HepG2 (cell line): ENCODE data around the gene RNF208. TPM values are rescaled to one million over a fixed set of nuclear protein-coding genes. Genes with fewer than 3 reads are reported as not detected.

ENCODE experiments used
- DNMT1 ChIP-seq: sonication (generic); formaldehyde crosslinking; IDR thresholded peaks from 2 replicates; pipeline ENCODE4 v1.5.1; 2020; ENCODE audit warnings: mild to moderate bottlenecking, missing genetic modification reagents
- GTF3A ChIP-seq: sonication (generic); formaldehyde crosslinking; conservative IDR thresholded peaks from 2 replicates; pipeline ENCODE4 v1.4.0; 2020; ENCODE audit warnings: mild to moderate bottlenecking, missing genetic modification reagents
- HNRNPL ChIP-seq: fragments of 200-400 bp; formaldehyde crosslinking; IDR thresholded peaks from 2 replicates; pipeline ENCODE4 v1.6.1; 2017; ENCODE audit warnings: mild to moderate bottlenecking, low read depth, low read length
- KAT8 ChIP-seq: IDR thresholded peaks from 2 replicates; pipeline ENCODE4 v1.6.1; 2016; ENCODE audit warnings: missing genetic modification reagents, missing compliant biosample characterization
- MIXL1 ChIP-seq: IDR thresholded peaks from 2 replicates; pipeline ENCODE4 v1.6.1; 2016
- NFE2 ChIP-seq: sonication (generic); formaldehyde crosslinking; IDR thresholded peaks from 2 replicates; pipeline ENCODE4 v1.4.0; 2020; ENCODE audit warnings: missing genetic modification reagents
- TCF7L2 ChIP-seq: IDR thresholded peaks from 2 replicates; pipeline ENCODE4 v1.6.1; 2011; ENCODE audit warnings: mild to moderate bottlenecking, low read depth, low read length, moderate library complexity
- ZBTB38 ChIP-seq: sonication (generic); formaldehyde crosslinking; IDR thresholded peaks from 2 replicates; pipeline ENCODE4 v1.5.1; 2020; ENCODE audit warnings: mild to moderate bottlenecking, missing genetic modification reagents
- ZNF230 ChIP-seq: sonication (generic); formaldehyde crosslinking; IDR thresholded peaks from 2 replicates; pipeline ENCODE4 v1.4.0; 2020; ENCODE audit warnings: mild to moderate bottlenecking, missing genetic modification reagents
- ZNF577 ChIP-seq: sonication (generic); formaldehyde crosslinking; IDR thresholded peaks from 2 replicates; pipeline ENCODE4 v1.4.0; 2020; ENCODE audit warnings: mild to moderate bottlenecking, low read depth, missing genetic modification reagents, borderline replicate concordance
- ZNF644 ChIP-seq: IDR thresholded peaks from 2 replicates; pipeline ENCODE4 v1.6.1; 2016; ENCODE audit warnings: low read depth
- ZNF83 ChIP-seq: sonication (generic); formaldehyde crosslinking; IDR thresholded peaks from 2 replicates; pipeline ENCODE4 v1.4.0; 2020; ENCODE audit warnings: missing genetic modification reagents, mild to moderate bottlenecking, borderline replicate concordance
- polyA plus RNA-seq, 8 experiments: library from polyadenylated mRNA; depleted of rRNA in 3 of 8; stranded (reverse) in 7 of 8; unstranded in 1 of 8; fragments of >200 nt; fragmentation: Illumina TruSeq in 4 of 8; extraction: Trizol in 4 of 8; gene quantifications; 2 replicates each; pipeline versions ENCODE4 v1.2.1 to v1.2.3, GENCODE V29; 2011 to 2016; ENCODE audit warnings: low read depth in 4 of 8, missing spikeins in 1 of 8, mixed read lengths in 1 of 8; ENCODE audit not compliant: insufficient read depth in 1 of 8
- total RNA-seq, 5 experiments: library from RNA; depleted of rRNA; stranded (reverse); fragments of >200 nt; fragmentation: Illumina TruSeq; extraction: Trizol; gene quantifications; 2 replicates each; pipeline ENCODE4 v1.2.3, GENCODE V29; 2016; ENCODE audit warnings: low read depth in 1 of 5
- TF ChIP-seq, protein P1 (sequence below): sonication (generic); formaldehyde crosslinking; IDR thresholded peaks from 2 replicates; pipeline ENCODE4 v1.4.0; 2020; ENCODE audit warnings: mild to moderate bottlenecking, missing genetic modification reagents
- TF ChIP-seq, protein P2 (sequence below): sonication (generic); formaldehyde crosslinking; IDR thresholded peaks from 2 replicates; pipeline ENCODE4 v1.4.0; 2020; ENCODE audit warnings: missing genetic modification reagents
- TF ChIP-seq, protein P3 (sequence below): sonication (generic); formaldehyde crosslinking; IDR thresholded peaks from 2 replicates; pipeline ENCODE4 v1.4.0; 2020; ENCODE audit warnings: missing genetic modification reagents, mild to moderate bottlenecking, borderline replicate concordance
- TF ChIP-seq, protein P4 (sequence below): sonication (generic); formaldehyde crosslinking; IDR thresholded peaks from 2 replicates; pipeline ENCODE4 v1.5.1; 2020; ENCODE audit warnings: mild to moderate bottlenecking, missing genetic modification reagents, borderline replicate concordance
- TF ChIP-seq, protein P5 (sequence below): sonication (generic); formaldehyde crosslinking; IDR thresholded peaks from 2 replicates; pipeline ENCODE4 v1.8.1; 2023; ENCODE audit warnings: mild to moderate bottlenecking, missing genetic modification reagents, borderline replicate concordance

The RNF208 gene
- total and polyA plus RNA-seq, 2 of the 13 experiments (the other 11 are each of a cell fraction or from before 2014, with no cell fraction given) = 1.6 to 2.1 TPM

DNA sequence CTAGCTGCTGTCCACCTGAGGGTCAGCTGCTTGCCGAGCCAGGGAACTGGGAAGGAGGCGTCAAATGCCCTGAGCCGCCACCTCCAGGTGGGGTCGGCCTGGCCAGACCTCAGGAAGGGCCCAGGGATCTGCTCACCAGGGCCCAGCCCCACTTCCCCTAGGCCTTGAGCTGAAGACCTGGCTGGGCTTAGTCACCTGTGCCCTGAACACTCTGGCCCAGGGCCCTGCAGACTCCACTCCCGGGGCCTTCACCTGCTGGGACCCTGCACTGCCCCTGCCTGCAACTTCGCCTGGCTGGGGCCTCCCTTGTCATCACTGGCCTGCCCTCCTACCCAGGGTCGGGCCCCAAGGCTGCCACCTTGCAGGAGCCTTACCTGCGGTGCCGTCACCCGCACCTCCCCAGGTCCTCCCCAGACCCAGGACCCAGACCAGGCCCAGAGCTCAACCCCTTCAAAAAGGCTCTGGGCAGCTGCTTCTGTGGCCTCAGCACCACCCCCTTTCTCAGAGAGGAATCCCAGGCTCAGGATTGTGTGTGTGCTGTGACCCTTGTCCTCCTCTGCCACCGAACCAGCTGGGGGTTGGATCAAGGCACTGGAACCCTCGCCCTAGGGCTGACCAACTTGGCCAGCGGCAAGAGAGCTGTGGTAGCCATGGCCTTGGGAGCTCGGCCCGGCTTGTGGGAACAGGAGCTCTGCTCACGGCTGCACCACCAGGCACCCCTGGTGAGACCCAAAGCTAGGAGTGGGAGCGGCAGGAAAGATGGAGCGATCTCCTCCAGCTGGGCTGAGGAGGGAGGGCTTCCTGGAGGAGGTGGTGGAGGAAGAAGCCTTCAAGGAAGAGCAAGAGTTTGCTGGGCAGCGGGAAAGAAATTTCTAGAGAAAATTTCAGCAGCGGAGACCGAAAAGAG, 31.9 kb upstream of the RNF208 start (continued):
- TF ChIP-seq, protein P1, sequence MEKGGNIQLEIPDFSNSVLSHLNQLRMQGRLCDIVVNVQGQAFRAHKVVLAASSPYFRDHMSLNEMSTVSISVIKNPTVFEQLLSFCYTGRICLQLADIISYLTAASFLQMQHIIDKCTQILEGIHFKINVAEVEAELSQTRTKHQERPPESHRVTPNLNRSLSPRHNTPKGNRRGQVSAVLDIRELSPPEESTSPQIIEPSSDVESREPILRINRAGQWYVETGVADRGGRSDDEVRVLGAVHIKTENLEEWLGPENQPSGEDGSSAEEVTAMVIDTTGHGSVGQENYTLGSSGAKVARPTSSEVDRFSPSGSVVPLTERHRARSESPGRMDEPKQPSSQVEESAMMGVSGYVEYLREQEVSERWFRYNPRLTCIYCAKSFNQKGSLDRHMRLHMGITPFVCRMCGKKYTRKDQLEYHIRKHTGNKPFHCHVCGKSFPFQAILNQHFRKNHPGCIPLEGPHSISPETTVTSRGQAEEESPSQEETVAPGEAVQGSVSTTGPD (CRISPR knock-in tag) = 0 out of 2 replicates have a peak, but pooled peaks have one; percentile 34
- TF ChIP-seq, protein P2, sequence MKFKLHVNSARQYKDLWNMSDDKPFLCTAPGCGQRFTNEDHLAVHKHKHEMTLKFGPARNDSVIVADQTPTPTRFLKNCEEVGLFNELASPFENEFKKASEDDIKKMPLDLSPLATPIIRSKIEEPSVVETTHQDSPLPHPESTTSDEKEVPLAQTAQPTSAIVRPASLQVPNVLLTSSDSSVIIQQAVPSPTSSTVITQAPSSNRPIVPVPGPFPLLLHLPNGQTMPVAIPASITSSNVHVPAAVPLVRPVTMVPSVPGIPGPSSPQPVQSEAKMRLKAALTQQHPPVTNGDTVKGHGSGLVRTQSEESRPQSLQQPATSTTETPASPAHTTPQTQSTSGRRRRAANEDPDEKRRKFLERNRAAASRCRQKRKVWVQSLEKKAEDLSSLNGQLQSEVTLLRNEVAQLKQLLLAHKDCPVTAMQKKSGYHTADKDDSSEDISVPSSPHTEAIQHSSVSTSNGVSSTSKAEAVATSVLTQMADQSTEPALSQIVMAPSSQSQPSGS (CRISPR knock-in tag) = no peak
- TF ChIP-seq TCF7L2 (no peak), ZNF230 (CRISPR knock-in tag) (no peak), DNMT1 (CRISPR knock-in tag) (no peak), HNRNPL (no peak), ZNF83 (CRISPR knock-in tag) (0 out of 2 replicates have a peak, but pooled peaks have one; percentile 44), ZNF644 (CRISPR knock-in tag) (no peak), GTF3A (no peak), NFE2 (CRISPR knock-in tag) (no peak), MIXL1 (CRISPR knock-in tag) (no peak), ZBTB38 (CRISPR knock-in tag) (no peak), KAT8 (CRISPR knock-in tag) (no peak), ZNF577 (CRISPR knock-in tag) (no peak)
- TF ChIP-seq, protein P3, sequence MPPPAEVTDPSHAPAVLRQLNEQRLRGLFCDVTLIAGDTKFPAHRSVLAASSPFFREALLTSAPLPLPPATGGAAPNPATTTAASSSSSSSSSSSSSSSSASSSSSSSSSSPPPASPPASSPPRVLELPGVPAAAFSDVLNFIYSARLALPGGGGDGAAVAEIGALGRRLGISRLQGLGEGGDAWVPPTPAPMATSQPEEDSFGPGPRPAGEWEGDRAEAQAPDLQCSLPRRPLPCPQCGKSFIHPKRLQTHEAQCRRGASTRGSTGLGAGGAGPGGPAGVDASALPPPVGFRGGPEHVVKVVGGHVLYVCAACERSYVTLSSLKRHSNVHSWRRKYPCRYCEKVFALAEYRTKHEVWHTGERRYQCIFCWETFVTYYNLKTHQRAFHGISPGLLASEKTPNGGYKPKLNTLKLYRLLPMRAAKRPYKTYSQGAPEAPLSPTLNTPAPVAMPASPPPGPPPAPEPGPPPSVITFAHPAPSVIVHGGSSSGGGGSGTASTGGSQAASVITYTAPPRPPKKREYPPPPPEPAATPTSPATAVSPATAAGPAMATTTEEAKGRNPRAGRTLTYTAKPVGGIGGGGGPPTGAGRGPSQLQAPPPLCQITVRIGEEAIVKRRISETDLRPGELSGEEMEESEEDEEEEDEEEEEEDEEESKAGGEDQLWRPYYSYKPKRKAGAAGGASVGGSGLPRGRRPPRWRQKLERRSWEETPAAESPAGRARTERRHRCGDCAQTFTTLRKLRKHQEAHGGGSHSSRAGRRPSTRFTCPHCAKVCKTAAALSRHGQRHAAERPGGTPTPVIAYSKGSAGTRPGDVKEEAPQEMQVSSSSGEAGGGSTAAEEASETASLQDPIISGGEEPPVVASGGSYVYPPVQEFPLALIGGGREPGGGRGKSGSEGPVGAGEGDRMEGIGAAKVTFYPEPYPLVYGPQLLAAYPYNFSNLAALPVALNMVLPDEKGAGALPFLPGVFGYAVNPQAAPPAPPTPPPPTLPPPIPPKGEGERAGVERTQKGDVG (CRISPR knock-in tag) = no peak; the same call in 1 of the 2 replicates
- TF ChIP-seq, protein P4, sequence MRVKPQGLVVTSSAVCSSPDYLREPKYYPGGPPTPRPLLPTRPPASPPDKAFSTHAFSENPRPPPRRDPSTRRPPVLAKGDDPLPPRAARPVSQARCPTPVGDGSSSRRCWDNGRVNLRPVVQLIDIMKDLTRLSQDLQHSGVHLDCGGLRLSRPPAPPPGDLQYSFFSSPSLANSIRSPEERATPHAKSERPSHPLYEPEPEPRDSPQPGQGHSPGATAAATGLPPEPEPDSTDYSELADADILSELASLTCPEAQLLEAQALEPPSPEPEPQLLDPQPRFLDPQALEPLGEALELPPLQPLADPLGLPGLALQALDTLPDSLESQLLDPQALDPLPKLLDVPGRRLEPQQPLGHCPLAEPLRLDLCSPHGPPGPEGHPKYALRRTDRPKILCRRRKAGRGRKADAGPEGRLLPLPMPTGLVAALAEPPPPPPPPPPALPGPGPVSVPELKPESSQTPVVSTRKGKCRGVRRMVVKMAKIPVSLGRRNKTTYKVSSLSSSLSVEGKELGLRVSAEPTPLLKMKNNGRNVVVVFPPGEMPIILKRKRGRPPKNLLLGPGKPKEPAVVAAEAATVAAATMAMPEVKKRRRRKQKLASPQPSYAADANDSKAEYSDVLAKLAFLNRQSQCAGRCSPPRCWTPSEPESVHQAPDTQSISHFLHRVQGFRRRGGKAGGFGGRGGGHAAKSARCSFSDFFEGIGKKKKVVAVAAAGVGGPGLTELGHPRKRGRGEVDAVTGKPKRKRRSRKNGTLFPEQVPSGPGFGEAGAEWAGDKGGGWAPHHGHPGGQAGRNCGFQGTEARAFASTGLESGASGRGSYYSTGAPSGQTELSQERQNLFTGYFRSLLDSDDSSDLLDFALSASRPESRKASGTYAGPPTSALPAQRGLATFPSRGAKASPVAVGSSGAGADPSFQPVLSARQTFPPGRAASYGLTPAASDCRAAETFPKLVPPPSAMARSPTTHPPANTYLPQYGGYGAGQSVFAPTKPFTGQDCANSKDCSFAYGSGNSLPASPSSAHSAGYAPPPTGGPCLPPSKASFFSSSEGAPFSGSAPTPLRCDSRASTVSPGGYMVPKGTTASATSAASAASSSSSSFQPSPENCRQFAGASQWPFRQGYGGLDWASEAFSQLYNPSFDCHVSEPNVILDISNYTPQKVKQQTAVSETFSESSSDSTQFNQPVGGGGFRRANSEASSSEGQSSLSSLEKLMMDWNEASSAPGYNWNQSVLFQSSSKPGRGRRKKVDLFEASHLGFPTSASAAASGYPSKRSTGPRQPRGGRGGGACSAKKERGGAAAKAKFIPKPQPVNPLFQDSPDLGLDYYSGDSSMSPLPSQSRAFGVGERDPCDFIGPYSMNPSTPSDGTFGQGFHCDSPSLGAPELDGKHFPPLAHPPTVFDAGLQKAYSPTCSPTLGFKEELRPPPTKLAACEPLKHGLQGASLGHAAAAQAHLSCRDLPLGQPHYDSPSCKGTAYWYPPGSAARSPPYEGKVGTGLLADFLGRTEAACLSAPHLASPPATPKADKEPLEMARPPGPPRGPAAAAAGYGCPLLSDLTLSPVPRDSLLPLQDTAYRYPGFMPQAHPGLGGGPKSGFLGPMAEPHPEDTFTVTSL (CRISPR knock-in tag) = no peak
- TF ChIP-seq, protein P5, sequence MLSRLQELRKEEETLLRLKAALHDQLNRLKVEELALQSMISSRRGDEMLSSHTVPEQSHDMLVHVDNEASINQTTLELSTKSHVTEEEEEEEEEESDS = no peak
